ENCODE results near the gene DPYSL3.

Gene DPYSL3

DNA sequence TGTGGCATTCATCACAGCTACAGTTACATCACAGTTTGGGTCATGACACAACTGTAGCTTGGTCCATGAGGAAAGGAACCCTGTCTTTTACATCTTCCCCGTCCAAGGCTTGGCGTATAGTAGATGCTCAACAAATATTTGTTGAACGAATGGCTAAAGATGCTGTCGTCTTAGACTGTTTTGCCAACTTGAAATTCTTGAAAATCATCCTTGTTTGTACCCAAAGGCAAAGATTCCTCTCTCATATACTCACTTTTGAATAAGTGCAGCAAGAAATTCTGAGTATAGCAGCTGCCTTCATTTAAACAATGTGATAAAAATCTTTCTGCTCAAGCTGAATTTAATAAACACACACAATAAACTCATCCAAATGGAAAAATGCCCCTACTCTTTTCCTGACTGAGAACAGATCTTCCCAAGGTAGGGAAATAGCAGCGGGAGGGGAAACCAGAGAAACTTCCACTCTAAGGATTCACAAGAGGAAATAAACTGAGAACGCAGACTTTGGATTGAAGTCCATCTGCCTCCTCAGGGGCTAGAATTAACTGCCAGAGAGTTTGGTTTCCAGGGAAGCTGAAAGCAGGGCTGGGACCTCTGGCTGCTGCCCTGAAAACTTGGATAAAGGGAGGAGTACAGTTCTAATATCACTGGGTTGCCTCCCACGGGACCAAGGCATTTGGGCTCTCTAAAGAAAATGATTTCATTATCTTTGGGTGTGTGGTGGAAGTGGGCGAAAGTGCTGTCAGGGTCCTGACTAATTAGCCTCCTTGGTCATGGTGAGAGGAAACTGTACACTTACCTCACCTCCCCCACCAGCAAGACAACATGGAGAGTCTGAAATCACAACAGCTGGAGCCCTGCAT, 99.1 kb downstream of the DPYSL3 start:
- Histone ChIP-seq H3K9ac (ENCODE audit: low read depth, low read length) (no peak overlapping the region), H3K36me3 (ENCODE audit: insufficient read depth, low read depth, low read length) (peaks cover 100% of the 10 kb centered on the region), H3K9me3 (ENCODE audit: insufficient read depth, low read depth, low read length) (no peaks in the 10 kb centered on the region), H3K27me3 (ENCODE audit: insufficient read depth, low read length) (no peaks in the 10 kb centered on the region), H3K27ac (ENCODE audit: low read length) (no peak overlapping the region), H3K4me3 (ENCODE audit: low read length) (no peak overlapping the region), H3K4me1 (ENCODE audit: insufficient read depth, low read length) (no peaks in the 10 kb centered on the region)

DNA sequence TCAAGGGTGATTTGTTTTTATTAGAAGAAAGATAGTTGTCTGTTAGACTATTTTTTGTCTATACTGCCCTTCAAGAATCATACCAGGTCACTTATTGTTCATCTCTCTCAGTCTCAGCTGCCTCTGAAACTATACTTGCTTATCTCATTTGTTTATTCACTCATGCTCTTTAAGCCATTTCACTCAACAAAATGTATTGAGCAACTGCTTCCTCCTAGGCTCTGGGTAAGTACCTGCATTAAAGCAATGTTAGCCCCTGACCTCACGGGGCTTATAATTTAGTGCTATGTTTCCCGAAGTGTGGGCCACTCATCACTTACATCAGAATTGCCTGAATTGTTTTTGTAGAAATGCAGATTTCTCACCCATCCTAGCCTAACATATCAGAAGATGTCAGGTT, 100.9 kb downstream of the DPYSL3 start:
- no peaks in the 10 kb centered on the region for H3K4me1 ChIP-seq (ENCODE audit: insufficient read depth, low read length)
- H3K9me3 ChIP-seq (ENCODE audit: insufficient read depth, low read depth, low read length): no peaks in the 10 kb centered on the region
- H3K9ac ChIP-seq (ENCODE audit: low read depth, low read length): no peak overlapping the region
- H3K27me3 ChIP-seq (ENCODE audit: insufficient read depth, low read length): no peaks in the 10 kb centered on the region
- no peak overlapping the region for H3K27ac ChIP-seq (ENCODE audit: low read length)
- H3K4me3 ChIP-seq (ENCODE audit: low read length): no peak overlapping the region
- H3K36me3 ChIP-seq (ENCODE audit: insufficient read depth, low read depth, low read length): peaks cover 100% of the 10 kb centered on the region

DNA sequence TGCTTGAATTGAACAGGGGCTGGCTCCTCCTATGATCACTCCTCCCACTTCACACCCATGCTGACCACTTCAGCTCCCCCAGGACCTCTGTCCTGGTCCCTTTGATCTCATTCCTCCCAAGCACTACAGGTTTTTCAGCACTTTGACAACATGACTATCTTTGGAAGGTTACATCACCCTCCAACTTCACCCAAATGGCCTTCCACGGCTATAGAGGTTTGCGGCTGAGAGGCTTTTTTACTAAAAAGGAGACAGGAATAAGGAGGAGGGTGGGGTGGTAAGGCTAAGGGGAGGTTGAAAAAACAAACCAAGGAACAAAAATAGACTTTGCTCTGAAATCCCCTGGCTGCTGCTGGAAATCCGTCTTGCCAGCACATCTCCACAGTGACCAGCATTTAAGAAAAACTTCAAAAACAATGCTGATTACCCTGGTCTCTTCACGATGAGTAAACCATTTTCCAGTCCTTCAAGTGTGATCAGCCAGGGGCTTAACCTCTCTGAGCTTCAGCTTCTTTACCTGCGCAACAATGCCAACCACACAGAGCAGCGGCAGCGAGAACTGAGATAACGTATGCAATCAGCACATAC, 102.7 kb downstream of the DPYSL3 start:
- Histone ChIP-seq H3K36me3 (ENCODE audit: insufficient read depth, low read depth, low read length) (peaks cover 98% of the 10 kb centered on the region), H3K27me3 (ENCODE audit: insufficient read depth, low read length) (no peaks in the 10 kb centered on the region), H3K9ac (ENCODE audit: low read depth, low read length) (no peak overlapping the region), H3K9me3 (ENCODE audit: insufficient read depth, low read depth, low read length) (no peaks in the 10 kb centered on the region), H3K4me1 (ENCODE audit: insufficient read depth, low read length) (no peaks in the 10 kb centered on the region), H3K27ac (ENCODE audit: low read length) (no peak overlapping the region), H3K4me3 (ENCODE audit: low read length) (no peak overlapping the region)

DNA sequence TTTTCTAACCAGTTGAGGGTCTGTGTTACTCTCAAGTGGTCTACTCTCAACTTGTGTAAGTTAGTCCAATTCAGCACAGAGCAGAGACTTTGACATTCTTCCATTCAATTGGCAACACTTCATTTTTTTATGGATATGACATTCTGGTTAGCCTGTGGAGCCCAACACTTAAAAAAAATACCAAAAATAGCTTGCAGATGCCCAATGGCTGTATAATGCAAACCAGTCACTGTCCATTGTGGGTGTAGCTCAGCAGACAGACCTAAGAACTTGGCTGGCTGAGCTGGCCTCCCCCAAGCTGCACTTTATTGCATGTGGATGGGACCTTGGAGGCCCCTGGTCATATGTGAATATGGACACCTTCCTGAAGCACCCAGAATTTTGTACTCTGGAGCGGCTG, 103.2 kb downstream of the DPYSL3 start:
- no peak overlapping the region for H3K9ac ChIP-seq (ENCODE audit: low read depth, low read length)
- H3K27ac ChIP-seq (ENCODE audit: low read length): no peak overlapping the region
- no peak overlapping the region for H3K4me3 ChIP-seq (ENCODE audit: low read length)
- H3K4me1 ChIP-seq (ENCODE audit: insufficient read depth, low read length): no peaks in the 10 kb centered on the region
- H3K36me3 ChIP-seq (ENCODE audit: insufficient read depth, low read depth, low read length): peaks cover 98% of the 10 kb centered on the region
- H3K27me3 ChIP-seq (ENCODE audit: insufficient read depth, low read length): no peaks in the 10 kb centered on the region
- H3K9me3 ChIP-seq (ENCODE audit: insufficient read depth, low read depth, low read length): no peaks in the 10 kb centered on the region

DNA sequence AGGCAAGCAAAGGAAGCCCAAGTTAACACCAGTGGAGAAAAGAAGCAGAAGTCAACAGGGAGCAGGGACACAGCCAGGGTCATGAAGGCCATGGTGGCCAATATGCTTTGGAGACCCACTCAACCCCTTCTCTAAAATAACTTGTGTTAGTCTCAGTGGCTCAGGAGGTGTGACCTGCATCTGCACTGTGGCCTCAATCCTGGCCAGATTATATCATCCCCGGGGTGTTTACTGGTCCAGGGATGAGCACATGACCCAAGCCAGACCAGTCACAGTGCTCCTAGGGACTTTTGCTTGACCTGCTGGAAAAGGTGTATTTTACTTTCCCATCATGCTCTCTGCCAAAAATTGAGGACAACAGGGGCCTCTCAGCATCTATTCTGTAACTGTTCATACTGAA, 105.2 kb downstream of the DPYSL3 start:
- Histone ChIP-seq H3K4me3 (ENCODE audit: low read length) (no peak overlapping the region), H3K27ac (ENCODE audit: low read length) (no peak overlapping the region), H3K27me3 (ENCODE audit: insufficient read depth, low read length) (no peaks in the 10 kb centered on the region), H3K9ac (ENCODE audit: low read depth, low read length) (no peak overlapping the region), H3K9me3 (ENCODE audit: insufficient read depth, low read depth, low read length) (no peaks in the 10 kb centered on the region), H3K4me1 (ENCODE audit: insufficient read depth, low read length) (no peaks in the 10 kb centered on the region), H3K36me3 (ENCODE audit: insufficient read depth, low read depth, low read length) (peaks cover 98% of the 10 kb centered on the region)

DNA sequence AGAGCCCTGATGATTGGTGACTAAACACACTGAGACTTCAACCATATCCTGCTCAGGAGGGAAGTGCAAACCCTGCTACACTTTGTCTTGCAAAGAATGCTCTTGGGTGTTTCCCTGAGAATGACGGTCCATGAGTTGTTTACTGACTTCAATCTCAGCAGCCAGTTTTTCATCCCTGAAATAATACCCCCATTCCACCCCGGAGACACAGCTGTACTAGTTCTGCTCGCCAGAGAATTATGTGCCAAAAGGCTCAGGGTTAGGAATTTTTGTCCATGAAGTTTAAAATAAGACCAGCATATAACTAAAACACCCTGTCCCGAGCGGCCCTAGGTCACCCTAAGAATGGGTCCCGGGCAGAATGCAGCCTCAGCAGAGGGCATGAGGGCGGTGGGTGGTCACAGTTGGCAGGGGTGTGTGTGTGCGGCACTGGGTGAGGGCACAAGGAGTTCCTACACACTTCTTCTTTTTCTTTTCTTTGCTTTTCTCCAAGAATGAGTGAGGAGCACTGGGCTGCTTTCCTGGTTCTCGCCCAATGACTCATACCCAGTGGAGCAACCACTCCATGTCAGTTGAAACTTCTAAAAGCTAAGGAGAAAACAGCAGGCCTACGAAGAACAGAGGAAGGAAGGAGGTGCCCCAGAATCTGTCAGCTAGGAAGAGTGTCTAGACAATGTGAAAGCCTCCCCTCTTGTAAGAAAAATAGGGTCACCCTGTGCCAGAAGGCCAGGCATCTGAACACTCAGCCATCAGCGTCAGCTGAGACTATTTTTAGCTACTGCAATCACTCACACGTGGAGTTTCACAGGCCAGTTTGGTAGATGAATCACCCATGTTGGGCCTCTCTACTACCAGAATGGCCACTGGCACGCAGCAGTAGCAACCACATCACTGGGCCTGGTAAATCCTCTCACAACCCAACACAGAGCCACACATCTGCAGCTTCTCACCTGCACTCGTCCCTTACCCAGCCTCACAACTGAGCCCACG, 105.9 kb downstream of the DPYSL3 start:
- Histone ChIP-seq H3K36me3 (ENCODE audit: insufficient read depth, low read depth, low read length) (peaks cover 98% of the 10 kb centered on the region), H3K4me3 (ENCODE audit: low read length) (no peak overlapping the region), H3K4me1 (ENCODE audit: insufficient read depth, low read length) (no peaks in the 10 kb centered on the region), H3K27me3 (ENCODE audit: insufficient read depth, low read length) (no peaks in the 10 kb centered on the region), H3K9ac (ENCODE audit: low read depth, low read length) (no peak overlapping the region), H3K9me3 (ENCODE audit: insufficient read depth, low read depth, low read length) (no peaks in the 10 kb centered on the region), H3K27ac (ENCODE audit: low read length) (no peak overlapping the region)

DNA sequence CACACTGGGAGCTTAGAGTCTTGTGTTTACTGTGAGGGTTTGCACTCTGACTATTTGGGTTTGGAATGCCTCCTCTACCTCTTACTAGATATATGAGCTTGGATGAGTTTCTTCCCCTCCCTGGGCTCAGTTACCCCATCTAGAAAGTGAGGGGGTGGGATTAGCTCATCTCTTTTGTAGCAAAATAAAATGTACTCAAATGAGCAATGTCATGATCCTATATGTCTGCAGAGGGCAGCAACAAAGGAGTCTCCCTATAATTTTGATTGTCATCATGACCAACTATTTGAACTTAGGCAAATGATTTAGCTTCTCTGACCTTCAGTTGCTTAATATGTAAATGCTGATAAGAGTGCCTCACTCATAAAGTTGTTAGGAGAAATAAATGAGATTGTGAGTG, 109.0 kb downstream of the DPYSL3 start:
- Histone ChIP-seq H3K27me3 (ENCODE audit: insufficient read depth, low read length) (no peaks in the 10 kb centered on the region), H3K9me3 (ENCODE audit: insufficient read depth, low read depth, low read length) (no peaks in the 10 kb centered on the region), H3K9ac (ENCODE audit: low read depth, low read length) (no peak overlapping the region), H3K4me1 (ENCODE audit: insufficient read depth, low read length) (no peaks in the 10 kb centered on the region), H3K4me3 (ENCODE audit: low read length) (no peak overlapping the region), H3K27ac (ENCODE audit: low read length) (no peak overlapping the region), H3K36me3 (ENCODE audit: insufficient read depth, low read depth, low read length) (peaks cover 96% of the 10 kb centered on the region)

DNA sequence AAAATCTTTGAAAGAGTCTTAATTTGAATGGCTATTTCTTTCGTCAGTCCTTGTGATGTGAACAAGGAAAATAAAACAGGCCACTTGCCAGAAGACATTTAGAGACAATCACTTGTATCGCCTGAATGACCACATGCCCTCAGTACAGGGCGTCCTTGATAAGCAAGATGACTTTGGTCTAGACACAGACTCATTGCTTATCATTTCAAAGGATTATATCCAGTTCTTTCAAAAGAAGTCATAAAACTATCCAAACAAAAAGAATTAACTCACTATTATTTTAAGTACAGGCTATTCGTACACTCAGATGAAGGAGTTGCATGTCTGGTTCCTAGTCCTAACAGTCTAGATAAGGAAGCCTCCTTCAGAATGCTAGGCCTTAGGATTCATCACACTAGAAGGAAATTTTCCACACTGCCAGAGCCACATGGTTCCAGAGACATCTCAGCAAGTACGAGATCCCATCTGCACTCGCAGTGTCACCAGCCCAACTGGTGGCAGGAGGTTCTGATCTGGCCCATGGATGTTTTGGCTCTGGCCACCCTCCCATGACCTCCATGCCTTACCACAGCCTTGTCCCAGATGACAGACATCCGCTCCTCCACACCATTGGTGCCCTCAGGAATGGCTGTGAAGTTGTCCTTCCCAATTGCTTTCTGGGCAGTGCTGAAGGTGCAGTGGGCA, 109.6 kb downstream of the DPYSL3 start:
- no peaks in the 10 kb centered on the region for H3K27me3 ChIP-seq (ENCODE audit: insufficient read depth, low read length)
- H3K9me3 ChIP-seq (ENCODE audit: insufficient read depth, low read depth, low read length): no peaks in the 10 kb centered on the region
- no peaks in the 10 kb centered on the region for H3K4me1 ChIP-seq (ENCODE audit: insufficient read depth, low read length)
- H3K4me3 ChIP-seq (ENCODE audit: low read length): no peak overlapping the region
- H3K9ac ChIP-seq (ENCODE audit: low read depth, low read length): no peak overlapping the region
- no peak overlapping the region for H3K27ac ChIP-seq (ENCODE audit: low read length)
- H3K36me3 ChIP-seq (ENCODE audit: insufficient read depth, low read depth, low read length): peaks cover 96% of the 10 kb centered on the region

DNA sequence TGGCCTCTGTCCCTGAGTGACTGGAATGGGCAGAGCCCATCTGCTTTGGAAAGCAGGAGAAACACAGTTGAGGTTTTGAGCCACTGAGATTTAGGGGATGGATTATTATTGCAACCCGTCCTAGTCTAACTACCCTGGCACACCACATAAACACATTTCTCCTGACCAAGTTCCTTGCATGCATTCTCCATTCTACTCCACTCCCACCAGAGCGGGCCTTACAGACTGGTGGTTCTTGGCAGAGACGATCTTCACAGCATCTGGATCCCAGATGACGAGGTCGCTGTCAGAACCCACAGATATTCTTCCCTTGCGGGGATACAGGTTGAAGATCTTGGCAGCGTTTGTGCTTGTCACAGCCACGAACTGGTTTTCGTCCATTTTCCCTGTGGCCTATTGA, 111.0 kb downstream of the DPYSL3 start:
- H3K27me3 ChIP-seq (ENCODE audit: insufficient read depth, low read length): no peaks in the 10 kb centered on the region
- no peak overlapping the region for H3K4me3 ChIP-seq (ENCODE audit: low read length)
- no peaks in the 10 kb centered on the region for H3K4me1 ChIP-seq (ENCODE audit: insufficient read depth, low read length)
- H3K9me3 ChIP-seq (ENCODE audit: insufficient read depth, low read depth, low read length): no peaks in the 10 kb centered on the region
- H3K27ac ChIP-seq (ENCODE audit: low read length): no peak overlapping the region
- H3K9ac ChIP-seq (ENCODE audit: low read depth, low read length): no peak overlapping the region
- peaks cover 96% of the 10 kb centered on the region for H3K36me3 ChIP-seq (ENCODE audit: insufficient read depth, low read depth, low read length)

DNA sequence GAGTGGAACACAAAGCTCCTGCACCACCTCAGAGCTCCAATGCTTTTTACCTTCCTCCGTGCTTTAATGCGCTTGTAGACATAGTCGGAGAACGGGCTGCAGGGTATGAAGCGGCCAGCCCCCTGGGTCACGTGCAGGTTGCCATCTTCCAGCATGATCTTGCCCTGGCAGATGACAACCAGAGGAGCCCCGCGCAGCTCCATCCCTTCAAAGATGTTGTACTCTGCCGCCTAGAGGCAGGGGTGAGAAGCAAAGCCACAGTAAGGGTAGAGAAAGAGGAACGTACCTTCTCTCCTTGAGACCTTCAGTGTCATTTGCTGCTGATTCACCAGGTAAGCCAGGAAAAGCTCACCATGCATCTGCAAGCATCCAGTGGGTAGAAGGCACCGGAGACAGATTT, 112.3 kb downstream of the DPYSL3 start:
- no peaks in the 10 kb centered on the region for H3K4me1 ChIP-seq (ENCODE audit: insufficient read depth, low read length)
- no peak overlapping the region for H3K4me3 ChIP-seq (ENCODE audit: low read length)
- no peaks in the 10 kb centered on the region for H3K27me3 ChIP-seq (ENCODE audit: insufficient read depth, low read length)
- no peaks in the 10 kb centered on the region for H3K9me3 ChIP-seq (ENCODE audit: insufficient read depth, low read depth, low read length)
- no peak overlapping the region for H3K27ac ChIP-seq (ENCODE audit: low read length)
- H3K36me3 ChIP-seq (ENCODE audit: insufficient read depth, low read depth, low read length): peaks cover 96% of the 10 kb centered on the region
- H3K9ac ChIP-seq (ENCODE audit: low read depth, low read length): no peak overlapping the region

DNA sequence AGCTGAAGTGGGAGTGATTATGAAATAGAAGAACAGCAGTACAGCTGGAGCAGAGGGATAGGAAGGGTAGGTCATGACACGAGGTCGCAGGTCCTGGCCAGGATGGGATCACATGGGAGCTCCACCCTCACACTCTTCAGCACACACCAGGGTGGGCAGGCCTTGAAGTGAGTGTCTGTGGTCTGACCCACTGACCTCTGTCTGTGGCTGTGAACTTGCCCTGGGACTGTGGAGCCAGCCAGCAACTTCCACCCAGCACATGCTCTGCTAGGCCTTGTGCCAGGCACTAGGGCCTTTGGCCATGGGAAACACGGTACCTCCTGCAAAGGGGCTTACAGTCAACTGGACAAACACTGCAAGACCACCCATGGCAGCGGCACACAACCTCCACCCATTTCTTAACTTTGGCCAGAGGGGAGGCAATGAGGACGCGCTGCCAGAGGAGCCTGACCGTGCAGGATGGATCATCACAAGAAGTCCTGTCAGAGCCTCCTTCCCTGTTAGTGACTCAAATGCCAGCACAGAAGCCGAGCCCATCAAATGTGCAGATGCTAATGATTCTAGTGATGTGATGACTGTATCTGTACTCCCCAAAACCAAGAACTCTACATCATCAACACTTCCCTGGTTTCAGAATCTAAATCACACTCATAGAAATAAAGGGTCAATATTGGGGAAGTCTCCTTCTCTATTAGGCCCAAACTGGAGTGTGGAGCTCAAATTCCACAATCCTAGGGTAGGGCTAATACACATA, 113.6 kb downstream of the DPYSL3 start:
- no peaks in the 10 kb centered on the region for H3K4me1 ChIP-seq (ENCODE audit: insufficient read depth, low read length)
- H3K9ac ChIP-seq (ENCODE audit: low read depth, low read length): no peak overlapping the region

More for the DNA sequence above, 113.6 kb downstream of the DPYSL3 start:
- Histone ChIP-seq H3K27ac (ENCODE audit: low read length) (no peak overlapping the region), H3K36me3 (ENCODE audit: insufficient read depth, low read depth, low read length) (peaks cover 98% of the 10 kb centered on the region), H3K4me3 (ENCODE audit: low read length) (no peak overlapping the region), H3K27me3 (ENCODE audit: insufficient read depth, low read length) (no peaks in the 10 kb centered on the region), H3K9me3 (ENCODE audit: insufficient read depth, low read depth, low read length) (no peaks in the 10 kb centered on the region)
